HG02610 (cell line): ENCODE results near the gene MRPS31.
A peak's percentile ranks its signal among the peaks of the same experiment; 100 is the strongest.

Experiments used
- ATAC-seq: cut with Tn5 transposase; IDR thresholded peaks from one replicate; pipeline ENCODE4 v1.9.1; 2021; ENCODE audit warnings: mild to moderate bottlenecking, moderate library complexity; ENCODE audit not compliant: unreplicated experiment

MRPS31 gene

DNA sequence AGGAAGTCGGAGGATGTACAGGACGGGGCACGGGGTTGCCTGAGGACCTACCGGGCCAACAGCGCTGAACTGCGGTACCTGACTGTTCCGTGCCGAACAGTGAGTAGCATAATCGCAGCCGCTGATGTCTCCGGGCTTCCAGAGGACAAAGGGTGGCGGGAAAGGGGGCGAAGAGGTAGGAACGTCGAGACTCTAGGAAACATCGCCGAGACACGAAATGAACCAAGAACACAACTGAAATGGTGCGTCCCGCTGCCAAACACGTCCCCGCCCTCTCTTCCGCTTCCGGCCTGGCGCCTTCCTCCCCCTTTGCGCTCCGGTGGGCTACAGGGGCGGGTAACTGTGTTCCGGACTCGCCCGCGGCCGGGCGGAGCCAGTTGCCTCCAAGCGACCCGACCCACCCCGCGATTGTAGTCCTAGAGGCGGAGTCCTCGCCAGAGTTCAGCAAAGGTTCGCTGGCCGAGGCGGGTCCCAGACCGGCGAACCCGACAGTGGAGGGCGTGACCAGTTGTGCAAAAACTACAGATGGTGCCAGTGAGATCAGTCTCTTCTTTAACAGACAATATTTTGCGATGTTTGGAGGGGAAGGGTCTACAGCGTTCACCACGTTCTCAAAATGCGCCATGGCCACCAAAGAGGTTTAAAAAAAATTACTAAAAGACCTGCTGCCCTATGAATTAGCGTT lies at the start of gene MRPS31:
Gene MRPS31, minus strand, starts transcription at position 257 of the 685 bp plus-strand sequence. Its CDS starts 54 bp downstream, at position 203.
- peak; percentile 99 for ATAC-seq

DNA sequence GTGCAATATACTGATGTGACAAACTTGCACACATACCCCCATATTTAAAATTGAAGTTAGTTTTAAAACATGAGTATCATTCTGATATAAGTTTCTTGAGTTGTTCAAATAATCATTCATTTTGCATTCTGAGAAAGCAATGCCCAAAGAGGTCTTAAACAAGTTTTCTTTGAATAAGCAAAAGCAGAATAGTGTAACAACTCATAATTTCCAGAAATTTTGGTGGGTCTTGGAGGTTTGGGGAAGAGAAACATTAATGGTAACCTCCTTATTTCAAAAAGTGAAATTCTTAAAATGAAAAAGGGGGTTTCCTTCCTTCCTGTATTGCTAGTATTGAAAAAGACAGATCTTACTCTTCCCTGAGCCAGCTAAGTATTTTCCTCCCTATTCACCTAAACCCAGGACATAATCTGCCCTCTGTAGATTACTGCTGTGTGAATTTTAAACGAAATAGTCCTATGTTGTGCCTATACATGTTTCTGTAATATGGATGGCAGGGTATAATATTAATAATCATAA lies 48.9 kb upstream of the MRPS31 start:
- peak; percentile 67 for ATAC-seq

DNA sequence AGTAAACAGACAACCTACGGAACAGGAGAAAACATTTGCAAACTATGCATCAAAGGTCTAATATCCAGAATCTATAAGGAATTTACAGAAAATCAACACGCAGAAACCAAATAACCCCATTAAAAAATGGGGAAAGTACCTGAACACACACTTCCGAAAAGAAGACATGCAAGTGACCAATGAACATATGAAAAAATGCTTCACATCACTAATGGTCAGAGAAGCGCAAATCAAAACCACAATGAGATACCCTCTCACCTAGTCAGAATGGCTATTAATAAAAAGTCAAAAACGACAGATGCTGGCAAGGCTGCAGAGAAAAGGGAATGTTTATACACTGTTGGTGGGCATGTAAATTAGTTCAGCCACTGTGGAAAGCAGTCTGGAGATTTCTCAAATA lies 47.9 kb upstream of the MRPS31 start:
- no peak for ATAC-seq

DNA sequence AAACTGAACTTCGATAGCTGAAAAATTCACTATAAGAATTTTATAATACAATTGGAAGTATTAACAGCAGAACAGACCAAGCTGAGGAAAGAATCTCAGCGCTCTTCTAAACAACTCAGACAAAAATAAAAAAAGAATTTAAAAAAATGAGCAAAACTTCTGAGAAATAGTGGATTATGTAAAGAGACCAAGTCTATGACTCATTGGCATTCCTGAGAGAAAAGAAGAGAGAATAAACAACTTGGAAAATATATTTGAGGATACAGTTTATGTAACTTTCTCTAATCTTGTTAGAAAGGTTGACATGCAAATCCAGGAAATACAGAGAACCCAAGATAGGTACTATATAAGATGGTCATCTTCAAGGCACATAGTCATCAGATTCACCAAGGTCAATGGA lies 43.8 kb upstream of the MRPS31 start:
- ATAC-seq = no peak

DNA sequence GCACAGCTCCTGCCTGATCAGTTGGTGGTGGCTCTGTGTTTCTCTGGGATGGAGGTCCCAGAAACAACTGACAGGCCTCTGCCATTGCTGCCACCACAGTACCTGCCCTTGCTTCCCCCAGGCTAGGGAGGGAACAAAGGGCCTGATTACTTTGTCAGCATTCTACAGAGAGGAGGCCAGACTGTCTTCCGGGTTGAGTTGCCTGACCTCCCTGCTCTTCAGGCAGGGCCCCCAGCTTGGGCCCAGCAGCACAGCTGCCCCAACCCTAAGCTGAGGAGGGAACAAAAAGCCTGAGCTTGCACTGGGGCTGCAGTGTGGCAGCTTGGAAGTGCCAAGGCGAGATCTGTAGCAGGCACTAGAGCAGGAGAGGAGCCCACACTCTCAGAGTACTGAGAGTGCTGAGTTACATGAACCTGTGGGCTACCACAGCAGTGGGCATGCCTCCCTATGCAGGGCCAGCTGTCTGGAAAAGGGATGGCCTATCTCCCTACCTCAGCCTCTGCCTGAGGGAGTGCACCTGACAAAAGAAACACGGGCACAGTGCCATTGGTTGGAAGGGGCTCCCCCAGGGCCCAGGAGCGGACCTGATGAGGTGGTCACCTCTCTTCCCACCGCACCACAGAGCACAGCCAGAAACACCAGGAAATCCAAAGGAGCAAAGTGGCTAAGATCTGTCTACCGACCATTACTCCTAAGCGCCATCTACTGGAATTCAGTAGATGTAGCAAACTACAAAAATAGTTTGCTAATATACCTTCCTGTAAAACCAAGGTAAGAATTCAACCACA lies 42.9 kb upstream of the MRPS31 start:
- no peak for ATAC-seq

DNA sequence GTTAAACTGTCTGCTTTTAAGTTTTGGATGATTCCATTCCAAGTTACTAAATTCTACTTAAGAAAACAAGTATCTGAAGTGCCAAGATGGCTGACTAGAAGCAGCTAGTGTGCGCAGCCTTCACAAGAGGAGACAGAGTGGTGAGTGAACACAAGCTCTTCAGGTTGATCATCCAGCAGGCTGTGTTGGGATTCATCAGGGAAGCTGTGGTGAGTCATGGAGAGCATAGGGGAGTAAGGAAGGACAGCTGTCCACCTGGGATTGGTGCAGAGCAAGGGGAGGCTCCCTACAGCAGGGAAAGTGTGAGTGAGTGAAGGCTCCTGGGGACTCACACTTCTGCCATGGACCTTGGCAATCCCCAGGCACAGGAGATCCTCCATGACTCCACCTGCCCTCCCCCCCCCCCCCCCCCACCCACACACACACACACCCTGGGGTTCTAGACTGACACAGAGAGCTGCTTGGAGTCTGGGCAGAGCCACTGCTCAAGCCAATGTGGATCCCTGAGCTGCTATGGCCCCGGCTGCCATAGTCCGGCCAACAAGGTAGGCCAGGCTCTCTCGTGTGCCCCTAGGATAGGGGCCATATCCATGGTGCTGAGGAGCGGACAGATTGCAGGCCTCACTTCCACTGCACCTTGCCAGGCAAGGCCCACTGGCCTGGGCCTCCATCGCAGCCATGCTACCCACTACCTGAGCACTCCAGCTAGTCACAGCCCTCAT lies 41.9 kb upstream of the MRPS31 start:
- no peak for ATAC-seq

DNA sequence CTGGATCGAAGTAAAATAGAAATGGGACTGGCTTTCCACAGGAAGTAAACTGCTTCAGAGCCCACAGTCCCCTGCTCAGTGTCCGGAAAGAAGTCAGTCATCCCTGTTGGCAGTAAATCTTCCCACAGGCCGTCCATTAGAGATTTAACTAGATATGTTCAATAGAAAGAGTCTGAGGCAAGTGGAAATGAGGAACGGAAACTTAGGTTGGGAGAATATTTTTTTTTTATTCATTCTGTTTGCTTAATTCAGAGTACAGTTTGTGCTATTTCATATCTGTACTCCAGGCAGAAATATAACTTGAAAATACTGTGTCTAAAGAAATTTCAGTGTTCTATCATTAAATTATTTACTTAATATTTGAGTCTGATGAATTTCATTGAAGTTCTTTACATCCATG lies 41.1 kb upstream of the MRPS31 start:
- ATAC-seq = no peak

DNA sequence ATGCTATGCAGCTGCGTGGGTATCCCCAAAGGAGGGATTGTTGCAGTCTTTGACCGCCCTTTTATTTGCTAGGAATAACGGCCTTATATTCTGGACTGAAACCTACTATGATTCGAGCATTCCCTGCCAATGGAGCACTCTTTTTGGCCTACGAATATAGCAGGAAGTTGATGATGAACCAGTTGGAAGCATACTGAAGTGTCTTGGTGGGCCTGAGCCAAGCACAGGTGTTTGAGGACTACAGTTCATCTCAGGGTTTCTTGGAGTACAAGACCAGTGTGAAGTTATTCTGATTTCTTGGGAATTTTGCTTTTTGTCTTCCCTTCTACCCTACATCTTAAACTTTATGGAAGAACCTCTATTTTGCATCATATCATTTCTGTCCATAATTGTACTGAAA lies 38.5 kb upstream of the MRPS31 start:
- ATAC-seq = no peak

DNA sequence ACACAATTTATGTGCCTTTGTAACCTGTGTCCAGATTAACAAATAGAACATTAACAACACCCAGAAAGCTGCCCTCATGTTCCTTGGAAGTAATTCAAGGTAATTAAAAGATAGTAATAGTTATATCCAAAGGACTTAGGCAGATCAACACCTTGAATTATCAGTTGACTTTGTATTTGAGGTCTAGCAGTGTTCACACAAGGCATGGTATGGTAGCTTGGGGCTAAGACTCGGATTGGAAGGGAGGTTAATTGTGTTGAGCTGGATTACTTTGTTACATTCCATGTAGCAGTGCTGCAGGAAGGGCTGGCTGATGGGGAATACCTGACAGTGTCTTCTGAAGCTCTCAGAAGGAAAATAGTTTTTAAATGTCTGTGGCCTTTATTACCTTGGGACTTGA lies 35.3 kb upstream of the MRPS31 start:
- no peak for ATAC-seq

DNA sequence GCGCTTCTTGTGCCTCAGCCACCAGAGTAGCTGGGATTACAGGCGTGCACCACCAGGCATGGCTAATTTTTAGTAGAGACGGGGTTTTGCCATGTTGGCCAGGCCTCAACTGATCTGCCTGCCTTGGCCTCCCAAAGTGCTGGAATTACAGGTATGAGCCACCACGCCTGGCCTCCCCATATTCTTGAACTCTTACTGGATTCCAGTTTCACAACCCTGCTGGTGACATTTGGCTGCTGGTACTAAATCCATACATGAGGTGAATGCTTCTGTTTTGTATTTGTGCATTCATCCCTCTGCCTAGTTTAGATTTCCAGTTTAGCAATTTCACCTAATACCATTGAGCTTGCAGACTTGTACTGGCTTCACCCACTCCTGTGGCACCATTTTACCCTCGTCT lies 32.3 kb upstream of the MRPS31 start:
- ATAC-seq = no peak

DNA sequence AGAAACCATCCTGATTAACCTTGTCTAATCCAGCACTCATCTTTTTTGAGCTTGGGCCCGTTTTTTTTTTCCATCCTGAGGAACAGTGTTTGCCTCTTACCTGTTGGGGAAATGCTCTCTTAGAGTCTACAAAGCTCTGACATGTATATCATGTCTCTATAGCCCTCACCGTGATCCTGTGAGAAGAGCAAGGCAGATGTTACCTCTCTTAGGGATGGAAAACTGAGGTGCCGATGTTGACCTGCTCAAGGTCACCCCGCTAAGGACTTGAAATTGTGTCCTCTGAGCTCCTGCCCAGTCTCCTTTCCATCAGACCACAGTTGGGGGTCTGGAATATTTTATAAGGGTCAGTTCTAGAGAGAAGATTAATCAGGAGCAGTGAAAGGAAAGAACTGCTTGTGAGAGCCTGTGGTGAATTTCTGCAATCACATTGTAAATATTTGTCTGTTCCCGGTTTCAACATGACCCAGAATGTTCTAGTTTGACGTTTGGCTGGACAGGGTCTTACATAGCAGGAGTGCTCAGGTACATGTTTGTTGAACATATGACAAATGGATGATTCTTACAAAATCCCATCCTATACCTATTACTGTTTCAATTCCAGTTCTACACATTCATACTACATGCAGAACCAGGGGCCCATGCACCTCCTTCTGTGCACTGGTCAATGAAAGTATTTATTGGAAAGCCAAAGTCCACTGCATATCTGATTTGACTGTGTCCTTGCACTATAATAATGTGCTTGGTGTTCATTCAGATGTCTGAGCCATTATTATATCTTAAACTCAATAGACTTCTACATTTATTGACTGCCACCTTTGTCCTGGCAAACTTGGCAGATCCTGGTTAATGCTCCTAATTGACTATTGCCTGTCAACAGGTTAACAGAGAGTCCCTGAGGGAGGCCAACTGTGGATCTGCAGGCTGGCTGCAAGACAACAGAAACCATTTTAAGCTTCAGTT lies 30.5 kb upstream of the MRPS31 start:
- ATAC-seq = no peak

DNA sequence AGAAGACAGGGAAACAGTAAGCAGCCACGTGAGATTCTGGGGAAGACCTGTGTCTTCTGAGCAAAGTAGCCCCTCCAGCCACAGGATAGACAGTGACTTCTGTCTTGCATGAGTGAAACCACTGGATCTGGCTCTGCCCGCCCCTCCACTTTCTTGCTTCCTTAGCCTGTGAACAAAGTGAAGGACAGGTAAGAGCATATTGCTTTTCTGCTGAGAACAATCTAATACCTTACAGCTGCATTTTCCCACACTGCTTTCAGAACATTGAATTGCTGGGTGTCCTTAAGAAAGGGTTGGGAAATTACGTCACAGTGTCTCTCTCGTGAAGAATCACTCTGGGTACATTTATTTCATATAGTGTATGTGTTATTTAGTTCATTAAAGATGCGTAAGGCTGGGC lies 29.6 kb upstream of the MRPS31 start:
- no peak for ATAC-seq

DNA sequence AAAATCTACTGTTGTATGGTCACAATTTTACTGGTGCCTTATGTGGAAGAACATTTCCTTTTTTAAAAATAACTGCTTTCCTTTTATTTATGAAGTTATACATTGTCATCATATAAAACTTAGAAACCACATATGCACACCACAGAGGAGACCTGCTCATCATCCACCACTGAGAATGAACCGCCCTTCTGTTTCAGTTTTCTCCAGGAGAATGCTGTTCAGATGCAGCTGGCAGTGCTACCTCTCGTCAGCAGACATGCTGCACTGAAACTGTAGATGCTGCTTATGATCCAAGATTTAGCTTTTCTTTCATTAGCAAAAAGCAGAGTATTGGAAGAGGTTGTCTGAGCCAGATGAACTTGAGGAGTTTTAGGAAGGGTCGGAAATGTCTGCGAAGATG lies 28.5 kb upstream of the MRPS31 start:
- ATAC-seq = no peak

DNA sequence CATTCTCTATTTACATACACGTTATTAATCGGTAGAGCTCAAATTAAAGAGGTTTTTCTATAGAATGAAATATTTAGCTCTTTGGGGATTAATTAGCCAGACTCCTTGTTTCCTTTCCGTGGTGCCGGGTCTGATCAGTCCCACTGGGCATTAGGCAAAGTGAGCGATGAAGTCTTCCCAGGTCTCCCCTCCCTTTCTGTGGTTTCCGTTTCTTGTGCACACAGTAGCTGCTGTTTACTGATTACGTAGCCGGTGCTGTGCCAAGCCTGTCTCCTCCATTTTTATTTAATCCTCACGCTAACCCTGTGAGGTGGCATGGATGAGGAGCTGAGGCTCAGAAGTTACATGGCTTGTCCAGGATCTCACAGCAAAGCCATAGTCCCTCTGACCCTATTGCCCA lies 27.4 kb upstream of the MRPS31 start:
- ATAC-seq = no peak

DNA sequence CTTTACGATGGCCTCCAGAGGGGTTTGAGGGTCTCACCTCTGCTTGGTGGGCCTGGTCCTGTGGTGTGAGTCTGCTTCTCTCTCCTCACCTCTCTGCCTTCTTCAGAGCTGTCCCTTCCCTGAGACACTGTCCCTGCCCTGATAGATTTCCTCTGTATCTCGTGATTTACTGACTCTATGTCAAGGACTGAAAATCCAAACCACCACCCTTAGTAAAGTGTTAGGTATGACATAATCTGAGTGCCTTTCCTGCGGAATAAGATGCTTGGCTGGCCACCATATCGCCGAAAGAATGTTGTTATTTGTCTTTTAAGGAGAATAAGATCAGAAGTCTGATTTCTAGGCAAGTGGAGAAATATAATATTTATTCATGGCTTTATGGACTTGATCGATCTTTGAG lies 25.7 kb upstream of the MRPS31 start:
- no peak for ATAC-seq

DNA sequence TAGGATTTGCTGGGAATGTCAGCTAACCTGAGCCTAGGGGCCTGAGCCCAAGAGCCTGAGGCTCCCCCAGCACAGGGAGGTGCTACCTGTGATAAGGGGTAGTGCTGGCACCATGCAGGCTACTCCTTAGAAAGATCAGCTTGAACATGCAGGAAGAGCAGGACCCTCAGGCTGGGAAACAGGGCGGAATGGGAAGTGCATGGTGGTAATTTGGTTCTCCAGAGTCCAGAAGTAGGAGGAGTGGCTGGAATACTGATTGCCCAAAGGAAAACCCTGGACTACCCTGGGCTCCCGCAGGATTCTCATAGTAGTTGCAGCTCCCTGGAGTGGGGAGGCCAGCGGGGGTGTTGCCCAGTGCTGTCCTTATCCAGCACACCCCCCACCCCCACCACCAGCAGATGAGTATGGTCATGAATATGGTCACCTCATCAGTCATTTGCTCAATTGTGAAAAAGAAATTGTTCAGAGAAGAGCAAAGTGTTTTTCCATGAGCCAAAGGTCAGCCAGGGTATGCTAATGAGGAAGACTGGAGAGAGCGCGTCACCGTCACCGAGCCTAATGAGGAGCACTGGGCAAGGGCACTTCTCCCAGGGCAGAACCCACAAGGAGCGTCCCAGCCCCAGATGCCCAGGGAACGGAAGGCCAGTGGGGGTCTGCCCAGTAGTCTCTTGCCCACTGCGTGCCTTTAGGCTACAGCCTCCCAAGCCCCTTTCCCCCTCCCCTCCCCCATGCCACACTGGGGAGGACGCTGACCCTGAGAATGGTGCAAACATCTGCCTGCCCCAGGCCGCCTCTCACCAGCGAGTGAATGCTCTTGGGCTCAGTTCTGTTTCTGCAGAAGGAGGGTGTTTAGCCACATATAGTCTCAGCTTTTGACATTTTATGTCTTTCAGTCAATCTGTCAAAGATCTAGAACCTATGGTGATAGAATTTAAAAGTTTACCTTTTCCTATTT lies 23.7 kb upstream of the MRPS31 start:
- ATAC-seq = no peak

DNA sequence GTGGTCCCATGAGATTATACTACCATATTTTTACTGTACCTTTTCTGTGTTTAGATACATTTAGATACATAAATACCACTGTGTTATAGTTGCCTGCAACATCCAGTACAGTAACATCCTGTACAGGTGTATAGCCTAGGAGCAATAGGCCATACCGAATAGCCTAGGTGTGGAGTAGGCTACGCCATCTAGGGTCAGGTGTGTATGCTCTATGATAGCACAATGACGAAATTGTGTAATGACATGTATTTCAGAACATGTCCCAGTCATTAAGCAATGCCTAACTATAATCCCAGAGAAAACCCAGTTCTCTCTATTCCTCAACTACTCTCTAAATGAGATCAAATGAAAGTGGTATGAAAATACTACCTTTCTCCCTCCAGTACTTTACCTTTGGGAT lies 22.3 kb upstream of the MRPS31 start:
- no peak for ATAC-seq

DNA sequence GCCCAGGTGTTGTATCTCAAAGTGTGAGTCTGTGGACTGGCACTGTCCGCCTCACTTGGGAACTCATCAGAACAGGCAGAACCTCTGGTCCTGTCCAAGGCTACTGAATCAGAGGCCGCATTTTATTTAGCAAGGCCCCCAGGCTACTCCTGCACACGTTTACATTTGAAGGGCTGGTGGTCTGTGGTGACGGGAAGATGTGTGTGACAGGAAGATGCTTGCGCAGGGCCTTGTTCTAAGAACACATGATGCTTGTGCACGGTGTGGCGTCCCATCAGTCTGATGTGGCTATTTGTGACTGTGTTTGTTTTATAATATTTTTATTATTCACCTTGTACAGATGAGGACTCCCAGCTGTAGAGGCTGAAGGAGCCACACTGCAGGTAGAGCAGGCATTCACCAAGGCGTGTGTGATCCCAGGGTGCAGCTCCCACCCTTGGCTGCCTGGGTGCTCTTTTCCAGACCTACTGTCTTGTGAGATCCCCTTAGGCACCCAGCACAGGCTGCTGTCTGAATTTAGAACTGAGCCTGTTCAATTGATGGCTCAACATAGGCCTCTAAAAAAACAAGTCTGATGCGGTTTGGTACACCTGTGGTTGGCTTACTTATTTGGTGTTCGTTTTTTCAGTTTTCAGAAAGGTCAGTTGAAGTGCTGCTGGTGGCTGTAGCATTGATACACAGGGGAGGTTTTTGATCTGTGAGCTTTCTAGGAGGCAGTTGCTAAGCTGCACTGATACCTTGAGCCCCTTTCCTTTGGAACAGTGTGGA lies 21.5 kb upstream of the MRPS31 start:
- no peak for ATAC-seq

DNA sequence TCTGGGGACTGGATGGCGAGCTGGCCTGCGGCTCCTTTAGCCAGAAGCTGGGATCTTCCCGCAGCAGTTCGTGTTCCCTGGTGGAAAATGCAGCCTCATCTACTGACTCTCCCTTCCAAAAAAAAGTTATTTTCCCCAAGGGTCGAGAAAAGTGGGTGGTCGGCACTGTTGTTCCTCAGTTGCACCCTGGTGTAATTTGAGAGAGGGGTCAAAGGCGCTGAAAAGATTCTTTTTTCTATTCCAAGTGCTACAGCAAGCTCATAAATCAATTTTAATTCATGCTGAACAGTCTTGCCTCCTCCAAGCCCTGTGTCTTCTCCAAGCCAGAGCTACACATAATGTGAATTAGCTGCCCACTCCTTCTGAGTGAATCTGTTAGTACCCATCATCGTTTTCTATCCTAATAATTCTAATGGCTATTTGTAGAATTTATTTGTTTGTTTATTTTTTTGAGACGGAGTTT lies 19.2 kb upstream of the MRPS31 start:
- no peak for ATAC-seq
